PC-3 (cell line): ENCODE measurements around the gene PRELID1. TPM values are rescaled to one million over a fixed set of nuclear protein-coding genes. Genes with fewer than 3 reads are reported as not detected.

Experiments used
- ATAC-seq: fragments of 200-7000 bp; cut with Tn5 transposase; 2 replicates; pipeline ENCODE4 v1.9.1; 2020; ENCODE audit warnings: mild to moderate bottlenecking, moderate library complexity
- BruUV-seq: library from RNA; stranded (reverse); fragments of 400-500 nt; replicated peaks from 2 replicates; lab custom pipeline; 2021; lab: Mats Ljungman, UMichigan
- CTCF ChIA-PET: fragments of 300-600 bp; sonication (Branson Sonifier 250); formaldehyde crosslinking; loops from one replicate; lab custom pipeline; 2022; ENCODE audit warnings: antibody characterized with exemption; lab: Charles Lee
- POLR2A ChIA-PET: fragments of 300-600 bp; sonication (Branson Sonifier 250); formaldehyde crosslinking; loops from one replicate; lab custom pipeline; 2022; ENCODE audit warnings: antibody characterized with exemption; ENCODE audit not compliant: unreplicated experiment; lab: Charles Lee
- DNase-seq: peaks from one replicate; pipeline ENCODE4 v3.0.0-alpha.2; 2015
- H2AFZ ChIP-seq: fragments of 300-600 bp; sonication (generic); 2 replicates; pipeline ENCODE4 v1.6.0; 2016; ENCODE audit warnings: antibody characterized with exemption, low read length
- H3F3A ChIP-seq: fragments of 300-600 bp; sonication (generic); one replicate; pipeline ENCODE4 v1.6.0; 2017; ENCODE audit warnings: antibody characterized with exemption, low read length, control low read depth, mild to moderate bottlenecking; ENCODE audit not compliant: unreplicated experiment
- H3K27ac ChIP-seq: fragments of 300-600 bp; sonication (generic); 2 replicates; pipeline ENCODE4 v1.5.1; 2016; ENCODE audit warnings: mild to moderate bottlenecking, low read length
- H3K27me3 ChIP-seq: fragments of 300-600 bp; sonication (generic); 2 replicates; pipeline ENCODE4 v1.6.1; 2016; ENCODE audit warnings: low read length, mixed read lengths
- H3K36me3 ChIP-seq: fragments of 300-600 bp; sonication (generic); 2 replicates; pipeline ENCODE4 v1.6.1; 2016; ENCODE audit warnings: low read depth, mixed run types, low read length, mixed read lengths
- H3K4me1 ChIP-seq: fragments of 300-600 bp; sonication (generic); 2 replicates; pipeline ENCODE4 v1.5.1; 2016; ENCODE audit warnings: low read length; ENCODE audit not compliant: insufficient read depth
- H3K4me2 ChIP-seq: fragments of 300-600 bp; sonication (generic); 2 replicates; pipeline ENCODE4 v1.6.0; 2016; ENCODE audit warnings: low read length
- H3K4me3 ChIP-seq: fragments of 300-600 bp; sonication (generic); 2 replicates; pipeline ENCODE4 v1.5.1; 2016; ENCODE audit warnings: mild to moderate bottlenecking, low read length, mixed read lengths
- H3K79me2 ChIP-seq: fragments of 300-600 bp; sonication (generic); 2 replicates; pipeline ENCODE4 v1.6.1; 2017; ENCODE audit warnings: low read length, mixed read lengths
- H3K9ac ChIP-seq: fragments of 300-600 bp; sonication (generic); 2 replicates; pipeline ENCODE4 v1.6.0; 2016; ENCODE audit warnings: mild to moderate bottlenecking, low read length
- H3K9me2 ChIP-seq: fragments of 300-600 bp; sonication (generic); replicated peaks from 2 replicates; pipeline ENCODE4 v1.6.1; 2016; ENCODE audit warnings: mixed run types, low read length, mixed read lengths
- H3K9me3 ChIP-seq: fragments of 300-600 bp; sonication (generic); 2 replicates; pipeline ENCODE4 v1.6.1; 2016; ENCODE audit warnings: low read length, mixed read lengths
- H4K20me1 ChIP-seq: fragments of 300-600 bp; sonication (generic); 2 replicates; pipeline ENCODE4 v1.6.1; 2016; ENCODE audit warnings: low read length, mixed read lengths
- CTCF ChIP-seq: fragments of 300-600 bp; sonication (generic); conservative IDR thresholded peaks from 2 replicates; pipeline ENCODE4 v1.5.1; 2017; ENCODE audit warnings: antibody characterized with exemption, low read depth, mild to moderate bottlenecking, low read length
- EZH2 ChIP-seq: fragments of 300-600 bp; sonication (generic); IDR thresholded peaks from one replicate; pipeline ENCODE4 v1.6.1; 2017; ENCODE audit warnings: antibody characterized with exemption, mild to moderate bottlenecking, low read length; ENCODE audit not compliant: unreplicated experiment
- EZH2phosphoT487 ChIP-seq: fragments of 300-600 bp; sonication (generic); IDR thresholded peaks from 2 replicates; pipeline ENCODE4 v1.6.1; 2018; ENCODE audit warnings: mild to moderate bottlenecking, antibody characterized with exemption, low read length, borderline replicate concordance
- intact Hi-C: fragments of 100-400 bp; cut with micrococcal nuclease; formaldehyde crosslinking; loops from 2 replicates; pipeline ENCODE4 v1.9.0; 2023
- total RNA-seq: library from RNA; depleted of rRNA; stranded (reverse); fragments of >200 nt; gene quantifications from 2 replicates; pipeline ENCODE4 v1.2.3, GENCODE V29; 2014

PRELID1 gene
- total RNA-seq, 1 experiment from 2014 or later: 505 TPM

DNA sequence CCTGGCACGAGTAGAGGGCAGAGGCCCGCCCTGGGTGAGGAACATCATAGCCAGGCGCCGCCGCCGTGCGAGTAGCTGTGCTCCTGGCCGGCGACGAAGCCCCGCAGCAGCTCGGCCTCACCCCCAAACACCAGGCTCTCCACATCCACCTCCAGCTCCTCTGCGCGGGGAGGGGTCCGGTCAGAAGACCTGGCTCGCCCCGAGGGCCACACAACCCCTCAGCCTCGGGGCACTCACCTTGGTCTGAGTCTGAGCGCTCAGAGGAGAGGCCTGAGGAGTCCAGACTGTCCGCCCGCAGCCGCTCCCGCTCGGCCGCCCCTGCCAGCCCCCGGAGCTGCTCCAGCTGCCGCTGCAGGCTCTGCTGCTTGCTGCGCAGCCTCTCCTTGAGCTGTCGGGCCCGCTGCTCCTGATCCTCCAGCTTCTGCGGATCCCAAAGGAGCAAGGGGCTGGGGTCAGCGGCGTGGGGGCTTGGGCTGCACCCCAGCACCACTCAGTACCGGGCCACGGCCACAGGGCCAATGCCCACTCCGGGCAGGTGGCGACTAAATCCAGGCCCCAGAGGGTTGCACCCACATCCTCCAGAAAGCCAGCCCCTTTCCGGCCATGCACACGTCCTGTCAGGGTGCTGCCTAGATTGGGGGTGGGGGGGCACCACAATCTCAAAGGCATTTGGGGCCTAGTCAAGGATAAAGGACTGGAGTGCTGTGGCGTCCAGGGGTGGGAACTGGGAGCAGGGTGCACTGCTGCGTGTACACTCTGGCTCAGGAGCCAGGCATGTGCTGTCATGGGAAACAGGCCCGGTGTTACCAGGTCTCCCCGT is 4.2 kb downstream of the PRELID1 start:
- no TSS peak for BruUV-seq
- no peak overlapping the region for H3K9ac ChIP-seq
- no peaks in the 10 kb centered on the region for H3F3A ChIP-seq
- no peaks in the 10 kb centered on the region for H3K9me3 ChIP-seq
- H3K27ac ChIP-seq: no peak overlapping the region
- H3K4me3 ChIP-seq: no peak overlapping the region
- no peak for DNase-seq
- no peak for TF ChIP-seq CTCF
- no peak for TF ChIP-seq EZH2
- no peak for TF ChIP-seq EZH2phosphoT487
- no peaks in the 10 kb centered on the region for H3K27me3 ChIP-seq
- H3K4me2 ChIP-seq: no peak overlapping the region
- ChIA-PET CTCF (no interaction called here), POLR2A (no interaction called here)
- H3K36me3 ChIP-seq: peaks cover 18% of the 10 kb centered on the region; the same call in 1 of the 2 replicates
- H3K79me2 ChIP-seq: peaks cover 63% of the 10 kb centered on the region
- no peak overlapping the region for H2AFZ ChIP-seq
- peaks cover 35% of the 10 kb centered on the region for H3K4me1 ChIP-seq
- intact Hi-C loops: loop anchor here (2.0 kb wide), 1 partner anchor 147 kb away; no protein-coding TSS in a partner anchor
- ATAC-seq: no peak
- no peaks in the 10 kb centered on the region for H3K9me2 ChIP-seq
- H4K20me1 ChIP-seq: peaks cover 17% of the 10 kb centered on the region

GRCh38 chr5:177308740-177309139 is 5.1 kb downstream of the PRELID1 start:
- Histone ChIP-seq H3K27ac (no peak overlapping the region), H3K9ac (no peak overlapping the region), H3K9me2 (no peaks in the 10 kb centered on the region), H2AFZ (no peak overlapping the region), H3K79me2 (peaks cover 57% of the 10 kb centered on the region), H3K4me1 (peaks cover 39% of the 10 kb centered on the region), H4K20me1 (peaks cover 17% of the 10 kb centered on the region), H3K27me3 (no peaks in the 10 kb centered on the region), H3K4me2 (no peak overlapping the region), H3K4me3 (no peak overlapping the region), H3K9me3 (no peaks in the 10 kb centered on the region), H3F3A (no peaks in the 10 kb centered on the region), H3K36me3 (peaks cover 18% of the 10 kb centered on the region; the same call in 1 of the 2 replicates)
- DNase-seq (no peak), ATAC-seq (no peak)
- intact Hi-C loops: loop anchor here (2.0 kb wide), 1 partner anchor 146 kb away; no protein-coding TSS in a partner anchor
- CTCF ChIA-PET: interaction anchor here (0.5 kb wide), 1 partner anchor 94 kb away, joined by 3 read pairs; no protein-coding TSS in a partner anchor
- BruUV-seq: no TSS peak
- POLR2A ChIA-PET: no interaction called here
- TF ChIP-seq CTCF: no peak
- no peak for TF ChIP-seq EZH2phosphoT487
- TF ChIP-seq EZH2: no peak
